HG03108 (cell line): ENCODE data around the gene EIF4G1.

Source experiments
- ATAC-seq: cut with Tn5 transposase; IDR thresholded peaks from one replicate; pipeline ENCODE4 v1.9.1; 2021; ENCODE audit warnings: moderate library complexity; ENCODE audit not compliant: unreplicated experiment

Gene EIF4G1

GRCh38 chr3:184361932-184362667 is 47.7 kb downstream of the EIF4G1 start:
- ATAC-seq, result no peak

DNA sequence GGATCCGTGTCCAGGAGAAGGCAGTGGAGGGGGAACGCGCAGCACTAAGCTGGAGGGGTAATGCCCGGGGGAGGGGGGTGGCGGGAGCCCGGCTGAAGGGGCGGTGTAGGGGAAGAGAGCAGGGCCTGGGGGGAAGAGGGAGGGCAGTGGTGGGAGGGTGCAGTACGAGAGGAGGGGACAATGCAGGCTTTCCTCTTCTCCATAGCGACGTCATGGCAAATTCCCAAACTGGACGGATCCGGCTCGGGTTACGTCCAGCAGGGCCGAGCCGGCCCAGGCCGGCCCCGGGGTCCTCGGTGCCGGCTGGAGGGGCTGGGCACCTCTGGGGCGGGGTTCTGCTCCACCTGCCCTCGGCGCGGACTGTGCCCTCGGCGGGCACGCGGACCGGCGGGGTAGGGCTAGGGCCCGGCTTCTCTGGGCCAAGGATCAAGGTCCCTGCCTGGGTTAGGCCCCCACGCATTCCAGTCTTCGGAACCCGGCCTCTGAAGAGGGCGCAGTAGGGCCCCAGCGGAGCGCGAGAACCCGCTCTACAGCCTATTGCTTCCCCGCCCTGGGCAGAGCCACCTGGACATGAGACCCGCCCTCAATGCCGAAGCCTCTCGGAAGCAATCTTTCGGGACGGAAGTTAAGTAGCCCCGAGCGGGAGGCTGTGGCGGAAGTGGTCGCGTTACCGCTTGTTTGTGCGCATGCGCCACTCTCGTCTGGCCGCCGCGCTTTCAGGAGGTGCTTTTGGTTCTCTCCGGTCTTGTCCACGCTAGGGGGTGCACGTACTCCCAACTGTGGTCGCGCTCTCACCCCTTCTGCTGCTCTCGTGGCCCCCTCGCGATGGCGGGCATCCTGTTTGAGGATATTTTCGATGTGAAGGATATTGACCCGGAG is 48.5 kb downstream of the EIF4G1 start:
- peak; percentile 88 for ATAC-seq

- ATAC-seq, result no peak
These were observed 52.3 kb downstream of the EIF4G1 start for GRCh38 chr3:184366619-184367289.

- no peak for ATAC-seq
These were observed 53.7 kb downstream of the EIF4G1 start for GRCh38 chr3:184368116-184368515.

DNA sequence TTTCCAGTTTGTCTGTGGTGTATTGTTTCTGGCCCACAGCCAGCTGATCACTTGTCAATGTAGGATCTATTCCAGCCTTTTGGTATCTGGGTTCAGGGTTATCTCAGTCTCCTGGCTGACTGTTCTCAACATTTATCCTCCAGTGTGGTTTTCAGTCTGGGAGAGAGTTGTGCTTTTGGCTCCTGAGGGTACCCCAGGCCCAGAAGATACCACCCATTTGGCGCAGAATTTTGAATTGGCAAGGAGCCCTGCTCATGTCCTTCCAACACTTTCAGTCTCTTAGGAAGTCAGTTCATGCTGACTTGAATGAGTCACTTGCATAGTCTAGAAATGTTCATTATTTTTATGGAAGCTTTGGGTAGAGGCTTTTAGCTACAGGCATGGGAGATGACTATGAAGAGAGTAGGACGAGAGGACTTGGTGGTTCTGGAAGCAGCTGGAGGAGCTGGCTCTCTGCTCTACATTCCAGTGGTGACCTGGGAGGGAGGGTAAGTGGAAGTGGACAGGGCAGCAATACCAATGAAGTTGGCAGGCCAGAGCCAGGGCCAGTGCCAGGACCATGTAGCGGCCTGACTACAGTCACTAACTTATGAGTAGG is 54.3 kb downstream of the EIF4G1 start:
- ATAC-seq, result no peak

DNA sequence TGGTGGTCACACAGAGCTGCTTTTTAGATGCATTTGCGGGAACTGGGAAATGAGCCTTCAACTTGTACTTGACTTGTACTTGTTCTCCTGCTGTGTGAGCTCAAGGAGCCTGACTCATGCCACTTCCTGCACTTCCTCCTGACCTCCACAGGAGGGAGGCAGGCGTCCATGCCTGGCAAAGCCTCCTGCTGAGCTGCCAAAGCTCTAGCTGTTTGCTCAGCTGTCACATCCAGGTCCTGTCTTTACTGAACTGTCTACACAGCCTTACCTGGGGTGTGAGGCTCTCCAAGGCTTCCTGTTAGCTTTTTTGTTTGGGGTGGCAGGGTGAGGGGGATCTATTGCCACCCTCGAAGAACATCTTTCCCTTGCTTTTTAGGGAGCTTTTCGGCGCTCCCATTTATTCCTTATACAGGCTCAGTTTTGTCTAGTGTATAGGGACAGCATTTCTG is 57.2 kb downstream of the EIF4G1 start:
- peak; percentile 72 for ATAC-seq

DNA sequence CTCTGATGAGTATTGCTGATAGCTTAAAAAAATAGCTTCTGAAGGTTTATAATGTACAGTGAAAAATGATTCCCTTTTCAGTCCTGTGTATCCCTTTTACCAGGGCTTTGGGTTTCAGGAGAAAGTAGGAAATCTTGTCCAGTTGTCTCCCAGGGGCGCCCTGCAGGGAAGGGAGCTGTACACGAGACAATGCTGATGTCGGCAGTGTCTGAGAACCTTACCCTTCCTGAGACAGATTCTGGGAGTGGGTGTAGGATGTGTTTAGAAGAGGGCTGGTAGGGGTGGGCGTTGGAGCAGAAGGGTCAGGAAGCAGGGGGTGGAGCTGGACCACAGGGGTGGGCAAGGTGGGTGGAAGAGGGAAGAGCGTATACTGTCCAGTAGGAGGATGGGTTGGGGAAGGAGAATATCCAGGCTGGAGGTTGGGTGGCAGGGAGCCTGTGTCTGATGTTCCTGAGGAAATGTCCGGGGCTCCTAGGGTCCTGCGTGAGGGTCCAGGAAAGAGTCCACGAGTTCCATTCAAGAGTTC is 58.0 kb downstream of the EIF4G1 start:
- ATAC-seq, result no peak

DNA sequence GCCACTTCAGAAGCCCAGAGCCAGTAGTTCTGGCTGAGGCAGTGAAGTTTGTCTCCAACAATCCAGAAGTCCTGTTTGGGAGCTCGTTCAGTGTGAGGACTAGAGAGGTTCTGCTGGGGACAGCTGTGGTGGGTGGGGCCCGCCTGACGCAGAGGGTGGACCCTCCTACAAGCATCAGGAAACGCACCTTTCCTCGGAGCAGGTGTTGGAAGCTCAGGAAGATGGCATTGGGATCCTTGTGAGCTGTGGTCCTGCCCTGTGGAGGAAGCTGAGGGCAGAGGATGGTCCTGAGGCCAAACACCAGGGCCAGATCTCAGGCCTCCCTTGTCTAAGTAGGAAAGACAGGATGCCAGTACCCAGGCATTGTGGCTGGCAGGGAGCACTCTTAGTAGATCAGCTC is 58.5 kb downstream of the EIF4G1 start:
- no peak for ATAC-seq

GRCh38 chr3:184373422-184373821 is 59.0 kb downstream of the EIF4G1 start:
- no peak for ATAC-seq

DNA sequence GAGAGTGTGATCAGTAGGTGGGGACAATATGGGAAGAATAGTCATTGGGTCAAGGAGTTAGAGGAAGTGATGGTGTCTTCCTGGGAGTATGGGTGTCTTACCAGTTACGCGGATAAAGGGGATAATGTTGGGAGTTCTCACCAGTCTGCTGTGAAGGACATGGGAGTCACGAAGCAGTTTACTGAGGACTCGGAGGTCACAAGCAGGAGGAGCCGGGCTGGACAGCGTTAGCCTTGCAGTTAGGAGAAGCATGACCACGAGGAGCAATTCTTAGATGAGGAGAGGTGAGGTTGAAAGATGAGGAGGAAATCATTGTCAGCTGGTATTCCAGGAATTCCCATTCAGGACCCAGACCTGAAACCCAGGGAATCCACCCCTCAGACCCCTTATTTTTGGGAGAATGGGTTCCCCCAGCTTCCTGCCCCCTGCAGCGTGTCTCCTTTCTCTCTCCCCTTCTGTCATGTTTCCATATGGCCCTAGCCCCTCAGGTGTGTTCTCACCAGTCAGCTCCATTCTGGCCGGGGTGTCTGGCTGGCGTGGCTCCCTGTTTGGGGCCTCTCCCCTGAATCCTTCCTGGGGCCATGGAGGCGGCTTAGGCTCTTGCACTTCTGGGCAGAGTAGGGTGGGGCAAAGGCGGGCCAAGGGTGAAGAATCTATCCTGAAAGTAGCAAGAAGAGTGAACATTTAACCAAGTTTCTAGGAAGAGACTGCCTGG is 61.5 kb downstream of the EIF4G1 start:
- ATAC-seq, result no peak

DNA sequence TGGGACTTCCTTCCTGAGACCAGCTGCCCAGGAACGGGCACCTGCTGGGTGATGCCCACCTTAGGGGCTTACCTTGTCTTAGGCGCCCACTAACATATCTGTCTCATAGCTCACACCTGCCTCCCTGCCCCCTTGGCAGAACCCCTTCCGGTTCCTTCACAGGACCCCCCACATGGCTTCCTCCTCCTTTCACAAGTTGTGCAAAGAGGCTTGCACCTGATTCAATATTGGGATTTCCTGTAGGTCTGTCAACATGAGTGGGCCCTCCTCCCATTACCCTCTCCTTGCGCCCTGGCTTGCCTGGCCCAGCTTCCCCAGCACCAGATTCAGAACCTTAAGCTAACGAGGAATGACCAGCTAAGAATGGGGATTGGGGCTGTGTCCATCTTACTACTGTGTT is 63.0 kb downstream of the EIF4G1 start:
- ATAC-seq, result no peak

DNA sequence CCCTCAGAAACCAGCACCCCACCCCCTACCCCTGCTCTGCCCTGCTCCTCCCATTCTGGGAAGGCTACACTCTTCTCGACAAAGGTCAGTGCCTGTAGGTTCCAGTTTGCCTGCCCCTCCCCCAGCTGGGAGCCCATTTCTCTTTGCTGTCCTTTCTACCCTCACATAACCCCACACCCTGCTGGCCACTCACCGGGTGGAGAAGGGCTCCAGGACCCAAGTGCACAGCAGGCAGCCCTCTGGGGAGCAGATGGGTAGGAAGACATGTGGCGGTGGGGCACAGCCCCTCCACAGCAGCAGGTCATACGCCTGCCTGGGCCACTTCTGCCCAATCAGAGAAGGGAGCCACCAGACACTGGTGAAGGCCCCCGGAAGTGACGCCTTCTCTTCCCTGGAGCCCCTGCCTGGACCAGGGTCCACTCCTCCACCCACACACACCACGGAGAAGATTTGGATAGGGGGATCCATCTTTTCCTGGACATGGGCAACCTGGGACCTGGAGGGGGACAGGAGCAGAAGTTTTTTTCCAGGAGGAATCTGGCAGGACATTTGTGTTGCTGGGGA is 63.6 kb downstream of the EIF4G1 start, which contains the start of gene THPO:
Gene THPO, minus strand, starts transcription at position 326 of the 564 bp plus-strand sequence. CDS start 1,948 bp downstream, outside the sequence.
- ATAC-seq, result no peak

GRCh38 chr3:184378651-184379357 is 64.4 kb downstream of the EIF4G1 start:
- no peak for ATAC-seq

- ATAC-seq, result no peak
These were observed 65.2 kb downstream of the EIF4G1 start, which contains the start of gene CHRD for GRCh38 chr3:184379358-184380184. TSS of gene CHRD (plus strand) at chr3:184380054. CDS start at chr3:184380319, 265 bp downstream.

DNA sequence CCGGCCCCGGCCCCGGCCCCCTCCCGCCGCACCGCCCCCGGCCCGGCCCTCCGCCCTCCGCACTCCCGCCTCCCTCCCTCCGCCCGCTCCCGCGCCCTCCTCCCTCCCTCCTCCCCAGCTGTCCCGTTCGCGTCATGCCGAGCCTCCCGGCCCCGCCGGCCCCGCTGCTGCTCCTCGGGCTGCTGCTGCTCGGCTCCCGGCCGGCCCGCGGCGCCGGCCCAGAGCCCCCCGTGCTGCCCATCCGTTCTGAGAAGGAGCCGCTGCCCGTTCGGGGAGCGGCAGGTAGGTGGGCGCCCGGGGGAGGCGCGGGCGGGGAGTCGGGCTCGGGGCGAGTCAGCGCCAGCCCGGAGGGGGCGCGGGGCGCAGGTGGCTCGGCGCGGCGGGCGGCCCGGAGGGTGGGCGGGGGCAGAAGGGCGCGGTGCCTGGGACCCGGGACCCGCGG is 65.8 kb downstream of the EIF4G1 start:
- ATAC-seq, result no peak

DNA sequence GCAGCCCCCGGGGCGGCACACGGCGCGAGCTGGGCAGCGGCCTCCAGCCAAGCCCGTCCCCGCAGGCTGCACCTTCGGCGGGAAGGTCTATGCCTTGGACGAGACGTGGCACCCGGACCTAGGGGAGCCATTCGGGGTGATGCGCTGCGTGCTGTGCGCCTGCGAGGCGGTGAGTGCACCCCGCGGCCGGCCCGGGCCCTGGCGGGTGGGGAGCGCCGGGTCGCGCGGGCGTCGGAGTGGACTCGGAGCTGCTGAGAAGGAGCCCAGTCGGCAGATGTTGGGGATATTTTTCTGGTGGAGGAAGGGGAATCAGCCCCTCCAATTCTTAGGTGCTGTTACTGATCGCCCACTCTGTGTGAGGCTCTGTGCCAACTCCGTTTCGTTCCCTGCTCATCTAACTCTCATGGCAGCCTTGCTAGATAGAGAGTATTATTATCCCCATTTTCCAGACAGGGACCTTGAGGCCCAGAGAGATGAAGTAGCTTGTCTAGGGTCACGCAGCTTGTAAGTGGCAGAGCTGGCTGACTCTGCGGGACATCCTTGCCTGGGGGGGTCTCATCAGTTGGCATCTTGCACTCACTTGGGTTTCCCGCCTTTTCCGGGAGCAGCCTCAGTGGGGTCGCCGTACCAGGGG is 66.3 kb downstream of the EIF4G1 start:
- no peak for ATAC-seq
